ENCODE results near the gene MAGED1. TPM values are rescaled to one million over a fixed set of nuclear protein-coding genes. Genes with fewer than 3 reads are reported as not detected.

Gene MAGED1
- total RNA-seq, 1 donor from 2014 or later, result 28.9 TPM

DNA sequence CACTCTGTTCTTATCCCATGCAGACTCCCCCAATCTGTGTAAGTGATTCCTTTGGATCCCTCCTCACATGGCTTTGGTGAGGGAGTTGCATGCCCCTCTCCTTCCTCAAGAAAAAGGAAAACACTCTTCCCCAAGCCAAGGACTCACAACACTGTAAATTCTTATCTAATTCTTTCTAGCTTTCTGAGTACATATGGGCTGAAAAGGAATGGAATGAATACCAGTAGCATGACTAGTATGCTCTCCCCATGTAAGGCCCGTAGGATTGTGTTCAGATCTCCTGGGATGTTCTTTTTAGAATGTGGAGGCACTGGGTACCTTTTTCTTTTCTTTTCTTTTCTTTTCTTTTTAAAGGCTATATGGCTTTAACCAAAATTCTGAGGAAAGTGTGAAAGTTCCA, 17.0 kb upstream of the MAGED1 start:
- DNase-seq, result no peak
- intact Hi-C loops (cut with micrococcal nuclease), result no loop called here
- peaks cover 7% of the 10 kb centered on the region for H3K36me3 Mint-ChIP-seq (ENCODE audit: low read depth)
- no peaks in the 10 kb centered on the region for H3K27me3 Mint-ChIP-seq
- CTCF ChIA-PET, result no interaction called here
- ATAC-seq (ENCODE audit: low read depth), result no peak
- POLR2A ChIA-PET, result no interaction called here
- peaks cover 16% of the 10 kb centered on the region for H3K4me1 Mint-ChIP-seq
- no peaks in the 10 kb centered on the region for H3K9me3 Mint-ChIP-seq
- no peak overlapping the region for H3K4me3 Mint-ChIP-seq
- no peak overlapping the region for H3K27ac Mint-ChIP-seq
- TF ChIP-seq, protein P1, sequence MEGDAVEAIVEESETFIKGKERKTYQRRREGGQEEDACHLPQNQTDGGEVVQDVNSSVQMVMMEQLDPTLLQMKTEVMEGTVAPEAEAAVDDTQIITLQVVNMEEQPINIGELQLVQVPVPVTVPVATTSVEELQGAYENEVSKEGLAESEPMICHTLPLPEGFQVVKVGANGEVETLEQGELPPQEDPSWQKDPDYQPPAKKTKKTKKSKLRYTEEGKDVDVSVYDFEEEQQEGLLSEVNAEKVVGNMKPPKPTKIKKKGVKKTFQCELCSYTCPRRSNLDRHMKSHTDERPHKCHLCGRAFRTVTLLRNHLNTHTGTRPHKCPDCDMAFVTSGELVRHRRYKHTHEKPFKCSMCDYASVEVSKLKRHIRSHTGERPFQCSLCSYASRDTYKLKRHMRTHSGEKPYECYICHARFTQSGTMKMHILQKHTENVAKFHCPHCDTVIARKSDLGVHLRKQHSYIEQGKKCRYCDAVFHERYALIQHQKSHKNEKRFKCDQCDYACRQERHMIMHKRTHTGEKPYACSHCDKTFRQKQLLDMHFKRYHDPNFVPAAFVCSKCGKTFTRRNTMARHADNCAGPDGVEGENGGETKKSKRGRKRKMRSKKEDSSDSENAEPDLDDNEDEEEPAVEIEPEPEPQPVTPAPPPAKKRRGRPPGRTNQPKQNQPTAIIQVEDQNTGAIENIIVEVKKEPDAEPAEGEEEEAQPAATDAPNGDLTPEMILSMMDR (IDR thresholded peaks at IDR 0.05), result no peak

- DNase-seq, result no peak
- TF ChIP-seq, protein P1 (IDR thresholded peaks at IDR 0.05), result no peak
- CTCF ChIA-PET, result no interaction called here
- H3K4me3 Mint-ChIP-seq, result no peak overlapping the region
- no peaks in the 10 kb centered on the region for H3K27me3 Mint-ChIP-seq
- intact Hi-C loops (cut with micrococcal nuclease), result no loop called here
- peaks cover 15% of the 10 kb centered on the region for H3K4me1 Mint-ChIP-seq
- POLR2A ChIA-PET, result no interaction called here
- H3K36me3 Mint-ChIP-seq (ENCODE audit: low read depth), result peaks cover 9% of the 10 kb centered on the region
- H3K27ac Mint-ChIP-seq, result no peak overlapping the region
- no peaks in the 10 kb centered on the region for H3K9me3 Mint-ChIP-seq
- no peak for ATAC-seq (ENCODE audit: low read depth)
These were observed 15.4 kb upstream of the MAGED1 start for GRCh38 chrX:51878056-51878455.

DNA sequence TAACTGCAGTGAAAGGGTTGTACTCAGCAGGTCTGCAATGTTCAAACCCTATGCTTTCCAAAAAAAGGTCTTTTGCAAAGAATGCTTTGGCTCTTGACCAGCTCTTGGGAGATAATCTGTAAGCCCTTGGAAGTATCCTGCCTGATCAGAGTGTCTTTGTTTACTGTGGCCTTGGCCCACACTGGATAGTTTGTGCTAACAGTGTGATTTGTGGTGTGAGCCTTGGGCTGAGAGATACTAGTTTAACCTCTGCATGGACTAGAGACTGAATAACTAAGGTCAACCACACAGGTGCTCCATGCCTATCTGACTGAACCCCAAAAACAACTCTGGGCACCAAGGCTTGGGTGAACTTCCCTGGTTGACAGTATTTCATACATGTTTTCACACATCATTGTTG, 3.6 kb upstream of the MAGED1 start:
- Mint-ChIP-seq H3K36me3 (ENCODE audit: low read depth) (peaks cover 2% of the 10 kb centered on the region), H3K27me3 (no peaks in the 10 kb centered on the region), H3K4me3 (no peak overlapping the region), H3K27ac (no peak overlapping the region), H3K4me1 (peaks cover 29% of the 10 kb centered on the region), H3K9me3 (no peaks in the 10 kb centered on the region)
- no peak for ATAC-seq (ENCODE audit: low read depth)
- DNase-seq, result no peak
- ChIA-PET POLR2A (no interaction called here), CTCF (no interaction called here)
- TF ChIP-seq, protein P1 (IDR thresholded peaks at IDR 0.05), result no peak
- intact Hi-C loops (cut with micrococcal nuclease), result no loop called here

DNA sequence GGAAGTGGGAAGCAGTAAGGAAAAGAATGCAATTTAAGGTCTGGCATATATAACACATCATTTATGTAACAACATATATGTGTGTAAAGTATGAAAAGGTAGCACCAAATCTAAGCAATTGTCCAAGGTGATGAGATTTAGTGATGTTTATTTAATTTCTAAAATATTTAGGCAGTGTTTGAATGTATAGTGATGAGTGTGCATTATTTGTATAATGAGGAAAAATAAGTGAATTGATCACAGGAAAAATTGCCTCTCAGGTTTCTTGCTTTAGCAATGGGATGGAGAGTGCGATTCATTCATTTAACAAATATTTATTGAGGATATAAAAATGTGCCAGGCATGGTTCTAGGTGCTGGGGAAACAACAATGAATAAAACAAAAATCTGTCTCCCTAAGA, 2.2 kb upstream of the MAGED1 start:
- Mint-ChIP-seq H3K27ac (peak overlapping the region; percentile 66), H3K27me3 (no peaks in the 10 kb centered on the region), H3K4me3 (no peak overlapping the region), H3K9me3 (no peaks in the 10 kb centered on the region), H3K36me3 (ENCODE audit: low read depth) (peaks cover 4% of the 10 kb centered on the region), H3K4me1 (peaks cover 32% of the 10 kb centered on the region)
- ATAC-seq (ENCODE audit: low read depth) (no peak), DNase-seq (no peak)
- TF ChIP-seq, protein P1 (IDR thresholded peaks at IDR 0.05), result no peak
- ChIA-PET CTCF (no interaction called here), POLR2A (no interaction called here)
- intact Hi-C loops (cut with micrococcal nuclease), result no loop called here

DNA sequence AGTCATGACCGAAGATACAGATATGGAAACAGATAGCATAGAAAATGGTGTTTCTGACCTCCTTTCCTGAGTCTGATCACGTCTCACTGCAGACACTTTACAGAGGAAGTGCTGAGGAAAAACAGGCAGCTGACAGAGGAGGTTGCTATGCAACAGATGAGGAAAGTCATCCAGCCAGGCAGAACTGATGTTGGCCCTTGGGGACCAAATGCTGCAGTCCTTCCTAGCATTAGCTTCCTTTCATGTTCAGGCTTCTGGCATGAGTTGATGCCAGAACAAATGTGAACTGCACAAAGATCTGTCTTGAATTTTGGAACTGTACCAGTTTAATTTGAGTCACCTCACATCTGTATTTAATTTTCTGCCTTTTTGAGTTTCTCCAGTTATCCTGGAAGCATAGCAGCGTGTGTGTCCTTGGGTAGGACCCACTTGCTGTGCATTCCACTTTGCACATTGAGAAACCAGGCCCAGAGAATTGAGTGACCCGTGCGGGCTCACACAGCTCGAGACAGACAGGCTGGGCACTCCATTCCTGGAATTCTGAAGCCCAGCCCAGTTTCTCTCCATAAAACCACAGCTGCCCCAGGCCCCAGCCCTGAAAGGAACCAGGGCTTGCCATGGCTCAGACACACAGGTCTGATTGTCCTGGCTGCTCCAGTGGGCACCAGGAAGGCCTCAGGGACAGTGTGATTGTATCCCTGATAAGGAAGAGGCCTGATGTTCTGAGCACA, 1.4 kb upstream of the MAGED1 start:
- CTCF ChIA-PET, result no interaction called here
- no peak for DNase-seq
- intact Hi-C loops (cut with micrococcal nuclease), result no loop called here

More for the DNA sequence above, 1.4 kb upstream of the MAGED1 start:
- Mint-ChIP-seq H3K4me1 (peaks cover 32% of the 10 kb centered on the region), H3K27me3 (no peaks in the 10 kb centered on the region), H3K4me3 (peak overlapping the region; percentile 44), H3K36me3 (ENCODE audit: low read depth) (peaks cover 4% of the 10 kb centered on the region), H3K9me3 (no peaks in the 10 kb centered on the region), H3K27ac (peak overlapping the region; percentile 66)
- TF ChIP-seq, protein P1 (IDR thresholded peaks at IDR 0.05), result no peak
- POLR2A ChIA-PET, result no interaction called here
- ATAC-seq (ENCODE audit: low read depth), result peak; percentile 10

Measured in activated B cell treated with CpG ODN at 0.5 μM for 24 hours (primary cell).